ENCODE measurements around the gene SCLT1.

The SCLT1 gene

DNA sequence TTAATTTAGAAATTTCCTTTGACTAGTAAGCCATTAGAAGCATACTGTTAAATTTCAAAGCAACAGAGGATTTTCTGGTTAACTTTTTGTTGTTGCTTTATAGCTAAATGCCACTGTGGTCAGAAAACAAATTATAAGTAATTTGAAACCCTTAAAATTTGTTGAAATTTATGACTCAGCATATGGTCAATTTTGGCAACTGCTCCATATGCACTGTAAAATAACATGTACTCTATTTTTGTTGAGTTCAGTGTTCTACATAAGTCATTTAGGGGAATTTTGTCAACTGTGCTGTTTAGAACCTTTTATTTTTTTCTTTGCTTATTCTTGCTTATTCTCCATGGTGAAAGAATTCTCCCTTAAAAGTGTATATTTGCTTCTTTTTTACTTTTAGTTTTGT lies 28.6 kb downstream of the SCLT1 start:
- no peak for DNase-seq

DNA sequence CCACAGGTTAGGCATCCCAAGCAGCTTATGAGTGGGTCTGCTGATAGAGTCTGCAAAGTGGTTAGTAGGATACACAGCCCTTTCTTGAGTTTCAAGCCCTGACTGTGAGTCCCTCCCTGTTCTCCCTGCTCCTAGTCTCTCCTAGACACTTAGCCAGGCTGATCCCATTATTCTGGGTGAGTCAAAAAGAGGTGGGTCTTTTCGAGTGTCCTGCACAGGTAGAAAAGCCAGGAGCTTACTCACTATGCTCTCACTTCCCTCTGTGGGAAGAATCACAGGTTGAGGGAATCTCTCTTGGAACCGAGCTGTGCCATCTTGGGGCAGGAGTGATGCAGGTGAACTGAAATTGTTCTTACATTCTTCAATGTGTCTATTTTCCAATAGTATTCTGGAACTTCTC lies 29.7 kb downstream of the SCLT1 start:
- no peak for DNase-seq

DNA sequence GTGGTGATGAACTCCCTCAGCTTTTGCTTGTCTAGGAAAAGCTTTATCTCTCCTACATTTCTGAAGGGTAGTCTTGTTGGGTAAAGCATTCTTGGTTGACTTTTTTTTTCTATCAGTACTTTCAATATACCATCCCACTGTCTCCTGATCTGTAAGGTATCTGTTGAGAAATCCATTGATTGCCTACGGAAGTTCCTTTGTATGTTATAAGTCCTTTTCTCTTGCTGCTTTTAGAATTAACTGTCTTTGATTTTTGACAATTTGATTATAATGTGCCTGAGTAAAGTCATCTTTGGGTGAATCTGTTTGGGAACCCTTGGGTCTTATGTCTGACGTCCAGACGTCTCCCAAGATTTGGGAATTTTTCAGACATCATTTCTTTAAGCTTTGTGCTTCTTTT lies 30.8 kb downstream of the SCLT1 start:
- no peak for DNase-seq

- no peak for DNase-seq
These were observed 34.3 kb downstream of the SCLT1 start for GRCh38 chr4:129059028-129059427.

DNA sequence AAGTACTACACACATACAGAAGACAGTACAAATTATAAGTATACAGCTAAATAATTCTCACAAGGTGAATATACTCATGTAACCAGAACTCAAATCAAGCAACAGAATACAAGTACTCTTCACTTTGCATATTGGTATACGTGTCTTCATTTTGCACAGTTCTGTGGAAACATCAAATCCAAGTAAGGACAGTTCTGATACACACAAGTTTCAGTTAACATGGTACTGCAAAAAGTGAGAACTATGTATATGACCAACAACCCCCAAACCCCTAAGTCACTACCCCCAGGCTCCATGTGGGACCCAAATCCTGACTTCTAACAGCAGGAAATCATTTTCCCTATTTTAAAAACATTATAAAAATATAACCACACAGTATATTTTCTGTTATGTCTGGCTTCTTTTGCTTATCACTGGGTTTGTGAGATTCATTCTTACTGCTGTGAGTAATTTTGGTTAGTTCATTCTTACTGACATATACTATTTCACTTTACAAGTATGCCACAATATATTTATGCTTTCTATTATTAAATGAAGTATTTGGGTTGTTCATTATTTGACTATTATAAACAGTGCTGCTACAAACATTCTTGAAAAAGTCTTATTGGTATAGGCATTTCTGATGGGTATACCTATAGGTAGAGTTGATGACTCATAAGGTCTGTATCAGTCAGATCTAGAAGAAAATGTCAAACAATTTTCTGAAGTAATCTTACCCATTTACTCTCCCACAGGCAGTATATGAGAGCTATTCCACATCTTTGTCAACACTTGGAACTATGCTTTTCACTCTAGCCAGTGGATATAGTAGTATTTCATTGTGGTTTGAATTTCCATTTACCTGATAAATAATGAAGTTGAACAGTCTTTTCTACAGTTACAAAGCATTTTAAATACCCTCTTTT lies 47.0 kb downstream of the SCLT1 start:
- DNase-seq, result no peak

GRCh38 chr4:129043523-129043922 lies 49.8 kb downstream of the SCLT1 start:
- peak; percentile 57 for DNase-seq

- DNase-seq, result no peak
These were observed 52.9 kb downstream of the SCLT1 start for GRCh38 chr4:129040471-129040870.

GRCh38 chr4:129037093-129037492 lies 56.2 kb downstream of the SCLT1 start:
- no peak for DNase-seq

DNA sequence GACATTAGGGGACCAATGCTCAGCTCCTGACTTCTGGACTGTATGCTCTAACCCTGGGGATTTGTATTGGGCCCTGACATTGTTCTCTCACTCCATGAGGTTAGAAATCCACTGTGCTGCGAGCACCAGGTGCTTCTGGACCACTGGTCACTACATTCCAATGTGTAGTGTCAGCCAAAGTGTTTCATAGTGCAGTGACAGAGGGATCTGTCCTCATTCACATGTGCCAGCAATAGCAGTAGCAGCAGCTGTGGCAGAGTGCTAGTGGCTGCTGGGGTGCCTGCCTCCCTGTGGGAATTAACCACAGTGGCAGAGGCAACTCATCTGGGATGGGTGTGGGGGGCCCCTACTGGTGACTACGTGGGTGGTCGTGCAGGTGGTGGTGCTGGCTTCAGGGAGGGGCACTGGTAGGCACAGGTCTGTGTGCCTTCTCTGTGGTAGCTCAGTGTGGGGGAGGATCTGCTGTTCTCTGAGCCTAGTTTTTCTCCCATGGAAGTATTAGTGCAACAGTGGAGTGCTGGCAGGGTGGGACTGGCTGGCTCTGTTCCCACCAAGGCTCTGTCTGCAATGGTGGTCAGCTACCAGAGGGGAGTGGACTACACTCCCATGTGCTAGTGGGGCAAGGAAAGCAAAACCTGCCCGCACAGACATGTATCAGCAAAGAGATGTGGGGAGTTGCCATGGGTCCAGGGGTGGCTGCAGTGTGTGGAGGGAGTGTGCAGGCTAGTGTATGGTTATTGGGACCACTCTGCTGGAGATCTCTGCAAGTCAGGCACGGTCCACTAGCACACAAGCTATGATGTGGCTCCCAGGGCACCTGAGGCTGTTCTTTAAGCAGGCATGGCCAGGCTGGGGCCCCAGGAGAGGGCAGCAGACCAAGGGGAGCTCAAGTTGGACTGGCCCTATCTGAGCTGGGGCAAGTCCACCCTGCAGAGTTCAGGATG lies 78.5 kb downstream of the SCLT1 start:
- no peak for DNase-seq

GRCh38 chr4:129008096-129008495 lies 85.2 kb downstream of the SCLT1 start:
- DNase-seq, result no peak

DNA sequence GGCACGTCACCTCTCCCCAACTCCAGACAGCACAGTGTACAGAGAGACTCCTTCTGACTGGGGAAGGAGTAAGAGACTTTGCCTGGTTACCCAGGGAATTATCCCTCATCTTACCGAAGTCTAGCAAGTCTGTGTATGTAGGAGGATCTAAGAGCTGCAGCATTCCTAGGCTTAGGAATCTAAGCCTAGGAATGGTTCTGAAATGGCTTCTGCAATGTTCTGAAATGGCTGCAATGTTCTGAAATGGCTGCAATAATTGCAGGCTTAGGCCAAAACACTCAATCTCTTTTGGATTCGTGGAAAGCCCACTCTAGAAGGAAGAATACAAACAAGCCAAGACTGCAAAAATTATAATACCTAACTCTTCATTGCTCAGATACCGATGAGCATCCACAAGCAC lies 106.4 kb downstream of the SCLT1 start:
- no peak for DNase-seq

DNA sequence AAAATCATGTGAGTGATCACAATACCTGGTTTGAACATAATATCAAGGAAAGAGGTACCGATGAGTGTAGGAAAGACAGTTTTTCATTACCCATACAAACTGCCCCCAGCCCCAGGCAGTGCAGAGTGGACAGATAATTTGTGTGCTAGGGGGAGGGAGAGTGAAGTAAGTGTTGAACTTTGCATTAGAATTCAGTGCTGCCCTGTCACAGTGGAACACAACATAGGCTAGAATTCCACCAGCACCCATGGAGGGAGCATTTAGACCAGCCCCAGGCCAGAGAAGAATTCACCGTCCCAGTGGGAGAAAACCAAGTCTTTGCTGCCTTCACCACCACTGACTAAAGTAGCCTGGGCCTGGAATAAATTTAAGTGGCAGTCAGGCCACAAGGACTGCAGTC lies 107.3 kb downstream of the SCLT1 start:
- DNase-seq, result no peak

- DNase-seq, result no peak
These were observed 109.4 kb downstream of the SCLT1 start for GRCh38 chr4:128983771-128984485.

- no peak for DNase-seq
These were observed 112.0 kb downstream of the SCLT1 start for GRCh38 chr4:128981377-128981776.

DNA sequence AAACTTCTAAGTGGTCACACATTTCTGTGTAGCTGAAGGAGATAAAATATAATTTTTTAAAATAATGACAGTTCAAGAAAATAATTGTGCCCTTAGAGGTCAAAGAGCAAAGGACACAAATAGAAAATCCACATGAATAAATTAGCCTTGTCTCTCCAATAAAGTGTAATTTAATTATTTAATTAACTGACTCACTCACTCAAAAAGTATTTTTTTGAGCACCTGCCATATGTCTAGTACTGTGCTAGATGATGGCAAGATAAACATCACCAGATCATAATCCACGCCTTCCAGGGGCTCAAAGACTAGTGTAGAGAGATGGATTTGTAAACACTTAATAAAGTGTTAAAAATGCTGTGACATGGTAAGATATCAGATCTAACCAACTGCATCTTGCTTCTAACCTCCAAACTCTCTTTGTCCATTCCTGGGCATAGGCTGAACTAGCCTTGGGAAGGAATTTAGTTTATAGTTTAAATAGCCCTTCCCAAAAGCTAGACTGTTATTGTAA lies 112.5 kb downstream of the SCLT1 start:
- no peak for DNase-seq

- peak; percentile 8 for DNase-seq
These were observed 113.4 kb downstream of the SCLT1 start for GRCh38 chr4:128979934-128980333.

DNA sequence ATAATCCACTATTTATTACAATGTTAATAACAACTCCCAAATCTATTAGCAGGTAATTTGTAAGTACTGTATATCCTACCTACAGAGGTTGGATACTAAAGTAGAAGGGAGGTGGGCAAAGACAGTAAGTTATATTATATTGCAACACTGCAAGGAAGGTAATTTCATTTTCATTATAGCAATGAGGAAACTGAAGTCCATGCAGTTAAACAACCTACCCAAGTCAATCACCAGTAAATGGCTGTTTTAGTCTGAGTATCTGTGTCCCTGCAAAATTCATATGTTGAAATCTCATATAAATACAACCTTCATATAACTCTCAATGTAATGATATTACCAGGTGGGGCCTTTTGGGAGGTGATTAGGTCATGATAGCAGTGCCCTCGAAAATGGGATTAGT lies 114.4 kb downstream of the SCLT1 start:
- no peak for DNase-seq

DNA sequence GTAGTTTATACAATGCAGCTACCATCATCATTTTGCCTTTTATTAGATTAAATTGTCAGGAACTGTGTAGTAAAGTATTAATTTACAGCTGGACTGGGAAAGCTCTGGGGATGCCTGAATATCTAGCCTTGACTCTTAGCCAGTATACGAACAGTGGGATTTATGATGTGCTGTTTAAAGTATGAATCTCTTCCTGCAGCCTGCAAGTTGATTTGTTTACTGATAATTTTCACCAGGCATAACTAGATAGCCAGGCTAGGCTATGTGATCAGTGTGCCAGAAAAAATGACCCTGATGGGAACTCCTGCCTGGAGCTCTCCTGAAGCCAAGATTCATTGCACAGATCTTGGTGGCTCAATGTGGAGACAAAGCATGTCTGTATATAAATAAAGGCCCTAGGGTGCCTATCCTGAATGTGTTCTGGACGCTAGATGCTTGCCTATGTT lies 119.2 kb downstream of the SCLT1 start:
- no peak for DNase-seq

DNA sequence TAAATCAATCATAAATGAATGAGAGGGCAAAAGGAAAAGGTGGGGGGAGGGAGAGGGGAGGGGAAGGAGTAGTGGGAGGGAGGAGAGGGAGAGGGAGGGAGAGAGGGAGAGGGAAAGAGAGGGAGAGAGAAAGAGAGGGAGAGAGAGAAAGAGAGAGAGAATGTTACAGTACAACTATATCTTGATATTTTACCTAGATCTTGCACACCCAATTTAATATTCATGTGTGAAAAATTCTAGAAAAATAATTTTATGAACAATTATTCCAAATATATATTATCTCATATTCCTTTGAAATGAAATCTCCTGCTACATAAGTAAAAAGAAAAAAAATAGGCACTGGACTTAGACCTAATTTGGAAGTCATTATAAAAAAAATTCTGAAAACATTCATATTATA lies 120.0 kb downstream of the SCLT1 start:
- no peak for DNase-seq

DNA sequence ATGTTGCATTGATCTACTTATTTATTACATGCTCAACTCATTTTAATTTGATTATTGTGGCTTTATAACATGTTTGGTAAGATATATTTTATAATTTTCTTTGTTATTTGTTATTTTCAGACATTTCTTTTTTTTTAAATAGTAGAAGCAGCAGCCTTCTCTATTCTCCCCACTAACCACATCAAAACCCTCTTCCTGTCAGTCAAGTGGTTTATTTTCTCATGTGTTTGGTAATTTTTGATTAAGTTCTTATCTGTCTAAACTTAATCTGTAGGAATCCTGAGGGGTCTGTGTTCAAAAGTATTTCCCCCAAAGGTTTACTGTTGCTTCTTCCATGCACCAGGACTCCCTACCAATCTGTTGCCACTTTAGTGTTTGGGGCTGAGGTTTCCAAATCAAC lies 131.9 kb downstream of the SCLT1 start:
- peak; percentile 17 for DNase-seq

- peak; percentile 71 for DNase-seq
These were observed 135.1 kb downstream of the SCLT1 start for GRCh38 chr4:128958194-128958593.

- DNase-seq, result no peak
These were observed 135.9 kb downstream of the SCLT1 start for GRCh38 chr4:128957459-128957858.

DNA sequence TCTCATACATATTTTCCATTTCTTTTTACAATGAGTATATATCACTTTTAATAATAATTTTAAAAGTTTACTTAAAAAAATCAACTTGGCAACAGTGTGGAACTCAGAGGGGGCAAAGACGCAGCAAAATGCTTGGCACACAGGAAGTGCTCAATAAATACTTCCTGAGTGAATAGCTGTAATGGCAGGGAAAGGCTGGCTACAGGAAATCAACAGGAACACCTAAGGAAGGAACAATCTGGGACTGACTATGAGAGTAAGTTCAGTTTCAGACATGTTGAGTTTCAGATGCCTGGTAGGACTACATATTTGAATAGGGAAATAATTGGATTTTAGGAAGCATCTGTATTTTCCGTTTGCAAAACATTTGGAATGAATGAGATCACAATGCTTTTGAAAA lies 137.6 kb downstream of the SCLT1 start:
- DNase-seq, result no peak

Measured in hematopoietic multipotent progenitor cell treated with erythropoietin and hydrocortisone succinate and interleukin-3 and kit ligand, for 4 days (in vitro differentiated cells).